ENCODE data around the gene PAN2.

The PAN2 gene

DNA sequence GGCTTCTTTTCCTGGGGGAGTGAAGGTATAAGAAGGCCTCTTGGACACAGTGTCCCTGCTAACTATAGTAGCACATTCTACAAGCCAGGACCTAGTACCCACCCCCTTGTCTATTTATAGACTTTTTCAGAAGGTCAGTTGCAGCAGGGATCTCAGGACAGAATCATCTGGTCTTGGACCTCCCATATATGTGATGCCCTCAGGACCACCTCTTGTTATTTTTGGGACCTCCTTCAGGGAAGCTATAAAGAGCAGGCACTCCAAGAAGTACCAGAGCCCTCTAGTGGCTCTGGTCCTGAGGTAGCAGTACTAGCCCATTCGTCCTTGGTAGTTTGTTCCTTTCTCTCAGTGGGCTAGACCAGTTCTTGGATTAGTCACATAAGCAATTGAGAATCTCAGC, 62.8 kb downstream of the PAN2 start:
- no peak for DNase-seq (ENCODE audit: low read depth)

- no peak for DNase-seq (ENCODE audit: low read depth)
These were observed 66.2 kb downstream of the PAN2 start for GRCh38 chr12:56267443-56268071.

- peak; percentile 85 for DNase-seq (ENCODE audit: low read depth)
These were observed 66.9 kb downstream of the PAN2 start, which contains the start of gene COQ10A for GRCh38 chr12:56266693-56267442. Gene COQ10A (plus strand): TSS chr12:56266942. CDS start chr12:56267119, 177 bp downstream.

Data from activated T-cell treated with anti-CD3 and anti-CD28 coated beads for 1 hour (primary cell).